HCT116 (cell line): ENCODE measurements around the gene RGCC. TPM values are rescaled to one million over a fixed set of nuclear protein-coding genes. Genes with fewer than 3 reads are reported as not detected.

Experiments
- ATAC-seq: fragments of 200-7000 bp; cut with Tn5 transposase; 2 replicates; pipeline ENCODE4 v1.9.1; 2020; ENCODE audit warnings: mild to moderate bottlenecking, moderate library complexity
- BruUV-seq: library from RNA; stranded (reverse); fragments of 400-500 nt; replicated peaks from 2 replicates; lab custom pipeline; 2021; lab: Mats Ljungman, UMichigan
- CTCF ChIA-PET: fragments of 300-600 bp; sonication (Branson Sonifier 250); formaldehyde crosslinking; loops from one replicate; lab custom pipeline; 2021; ENCODE audit warnings: antibody characterized with exemption; lab: Charles Lee
- POLR2A ChIA-PET: fragments of 300-600, 350-600 bp; sonication (Branson Sonifier 250); formaldehyde crosslinking; loops from one replicate; lab custom pipeline; 2021; ENCODE audit warnings: antibody characterized with exemption; lab: Charles Lee
- RAD21 ChIA-PET, 2 experiments: fragments of 300-600 bp; sonication (Branson Sonifier 250); formaldehyde crosslinking; loops; one replicate each; lab custom pipeline; 2023; ENCODE audit warnings: low total read pairs in 2 of 2; ENCODE audit not compliant: uncharacterized antibody in 2 of 2, unreplicated experiment in 2 of 2, low non-redundant PET in 1 of 2; lab: Charles Lee
- DNase-seq: peaks from one replicate; pipeline ENCODE4 v3.0.0-alpha.2; 2010; ENCODE audit warnings: low read depth, low spot score
- H2AFZ ChIP-seq: fragments of 200-600 bp; shearing (Covaris generic), sonication (generic); 2 replicates; pipeline ENCODE4 v1.6.1; 2017; ENCODE audit warnings: low read depth, mixed run types, mixed read lengths, antibody characterized with exemption, low read length; ENCODE audit not compliant: poor library complexity, severe bottlenecking
- H3K27ac ChIP-seq: 2 replicates; pipeline ENCODE4 v1.5.1; 2012; ENCODE audit warnings: low read depth, low read length
- H3K27me3 ChIP-seq: fragments of 200-600 bp; sonication (generic); 2 replicates; pipeline ENCODE4 v1.6.1; 2016; ENCODE audit warnings: mixed run types, low read length, mixed read lengths; ENCODE audit not compliant: insufficient read depth
- H3K36me3 ChIP-seq, 2 experiments: fragments of 200-500 bp in 1 of 2; fragments of 200-600 bp in 1 of 2; sonication (Bioruptor generic) in 1 of 2; sonication (generic) in 1 of 2; 2 replicates each; pipeline versions ENCODE4 v1.5.1 to v1.6.1; 2014 to 2016; ENCODE audit warnings: low read length in 2 of 2, inconsistent platforms in 1 of 2, mixed read lengths in 1 of 2, mixed run types in 1 of 2; ENCODE audit not compliant: insufficient read depth in 2 of 2, control insufficient read depth in 1 of 2
- H3K4me1 ChIP-seq, 2 experiments: fragments of 200-600 bp in 1 of 2; sonication (generic) in 1 of 2; 2 replicates each; pipeline versions ENCODE4 v1.5.1 to v1.6.1; 2012 to 2017; ENCODE audit warnings: low read length in 2 of 2, inconsistent platforms in 1 of 2, mild to moderate bottlenecking in 1 of 2, mixed read lengths in 1 of 2, mixed run types in 1 of 2, moderate library complexity in 1 of 2; ENCODE audit not compliant: insufficient read depth in 2 of 2, control insufficient read depth in 1 of 2
- H3K4me2 ChIP-seq: fragments of 200-600 bp; sonication (generic); 2 replicates; pipeline ENCODE4 v1.6.1; 2017; ENCODE audit warnings: mixed run types, low read length, mixed read lengths
- H3K4me3 ChIP-seq, 2 experiments: fragments of 200-600 bp in 1 of 2; sonication (generic) in 1 of 2; replicated peaks in 1 of 2; 2 replicates each; pipeline ENCODE4 v1.5.1; 2011 to 2016; ENCODE audit warnings: low read length in 2 of 2, control low read depth in 1 of 2, low read depth in 1 of 2, mild to moderate bottlenecking in 1 of 2, mixed read lengths in 1 of 2, mixed run types in 1 of 2
- H3K79me2 ChIP-seq: fragments of 200-600 bp; sonication (generic); 2 replicates; pipeline ENCODE4 v1.6.1; 2017; ENCODE audit warnings: mild to moderate bottlenecking, mixed run types, low read length, moderate library complexity, mixed read lengths; ENCODE audit not compliant: insufficient read depth
- H3K9ac ChIP-seq: fragments of 200-600 bp; sonication (generic); 2 replicates; pipeline ENCODE4 v1.6.1; 2016; ENCODE audit warnings: low read length, mixed read lengths
- H3K9me2 ChIP-seq: fragments of 200-600 bp; sonication (generic), shearing (Covaris generic); 2 replicates; pipeline ENCODE4 v1.6.1; 2017; ENCODE audit warnings: mixed run types, mild to moderate bottlenecking, moderate library complexity; ENCODE audit not compliant: insufficient read depth
- H3K9me3 ChIP-seq, 2 experiments: fragments of 200-500 bp in 1 of 2; fragments of 200-600 bp in 1 of 2; sonication (Bioruptor generic) in 1 of 2; sonication (generic) in 1 of 2; 2 replicates each; pipeline ENCODE4 v1.6.1; 2014 to 2017; ENCODE audit warnings: low read length in 2 of 2, mixed read lengths in 2 of 2, inconsistent platforms in 1 of 2, low read depth in 1 of 2, mild to moderate bottlenecking in 1 of 2, mixed run types in 1 of 2, moderate library complexity in 1 of 2; ENCODE audit not compliant: control insufficient read depth in 1 of 2, insufficient read depth in 1 of 2
- H4K20me1 ChIP-seq: fragments of 200-600 bp; sonication (generic), shearing (Covaris generic); 2 replicates; pipeline ENCODE4 v1.6.1; 2017; ENCODE audit warnings: mixed run types, mild to moderate bottlenecking, moderate library complexity; ENCODE audit not compliant: insufficient read depth
- CBX3 ChIP-seq: IDR thresholded peaks from 2 replicates; pipeline ENCODE4 v1.6.1; 2012; ENCODE audit warnings: low read depth
- CEBPB ChIP-seq: IDR thresholded peaks from 2 replicates; pipeline ENCODE4 v1.6.1; 2012; ENCODE audit warnings: low read depth
- EGR1 ChIP-seq: IDR thresholded peaks from 2 replicates; pipeline ENCODE4 v1.6.1; 2012; ENCODE audit warnings: low read depth
- EZH2phosphoT487 ChIP-seq: fragments of 200-600 bp; IDR thresholded peaks from 2 replicates; pipeline ENCODE4 v1.6.1; 2018; ENCODE audit warnings: antibody characterized with exemption, borderline replicate concordance
- FOSL1 ChIP-seq: IDR thresholded peaks from 2 replicates; pipeline ENCODE4 v1.6.1; 2012; ENCODE audit warnings: low read depth
- JUND ChIP-seq: IDR thresholded peaks from 2 replicates; pipeline ENCODE4 v1.6.1; 2012
- POLR2A ChIP-seq: IDR thresholded peaks from 2 replicates; pipeline ENCODE4 v1.7.0; 2011; ENCODE audit warnings: borderline replicate concordance; ENCODE audit not compliant: insufficient read depth, insufficient read length; ENCODE audit errors: extremely low read depth
- RAD21 ChIP-seq: IDR thresholded peaks from 2 replicates; pipeline ENCODE4 v1.6.1; 2012; ENCODE audit warnings: low read depth, mild to moderate bottlenecking
- SP1 ChIP-seq: IDR thresholded peaks from 2 replicates; pipeline ENCODE4 v1.6.1; 2012; ENCODE audit warnings: low read depth
- TCF7L2 ChIP-seq: IDR thresholded peaks from 2 replicates; pipeline ENCODE4 v1.7.0; 2011; ENCODE audit warnings: borderline replicate concordance, inconsistent platforms; ENCODE audit not compliant: insufficient read depth, insufficient read length; ENCODE audit errors: extremely low read depth
- YY1 ChIP-seq: IDR thresholded peaks from 2 replicates; pipeline ENCODE4 v1.6.1; 2011; ENCODE audit warnings: low read length, low read depth, moderate library complexity, mild to moderate bottlenecking; ENCODE audit not compliant: insufficient replicate concordance; ENCODE audit errors: extremely low read depth
- ZFX ChIP-seq: fragments of 450-650 bp; IDR thresholded peaks from 2 replicates; pipeline ENCODE4 v1.6.1; 2017
- intact Hi-C: fragments of 100-400 bp; cut with micrococcal nuclease; formaldehyde crosslinking; loops from 2 replicates; pipeline ENCODE4 v1.10.0; 2022
- total RNA-seq: library from RNA; stranded (reverse); gene quantifications from one replicate; pipeline ENCODE4 v1.2.1, GENCODE V29; 2021; ENCODE audit not compliant: unreplicated experiment
- TF ChIP-seq, protein P1 (sequence below): IDR thresholded peaks from 2 replicates; pipeline ENCODE4 v1.6.1; 2011; ENCODE audit warnings: mild to moderate bottlenecking, low read length, moderate library complexity; ENCODE audit not compliant: insufficient replicate concordance; ENCODE audit errors: extremely low read depth
- TF ChIP-seq, protein P2 (sequence below): IDR thresholded peaks from 2 replicates; pipeline ENCODE4 v1.6.1; 2012; ENCODE audit warnings: low read depth
- TF ChIP-seq, protein P3 (sequence below), 3 experiments: fragments of 200-600 bp in 1 of 3; sonication (generic) in 1 of 3; IDR thresholded peaks in 2 of 3; conservative IDR thresholded peaks in 1 of 3; 2 replicates each; pipeline ENCODE4 v1.5.1; 2012 to 2017; ENCODE audit warnings: low read depth in 2 of 3, low read length in 2 of 3, antibody characterized with exemption in 1 of 3, borderline replicate concordance in 1 of 3, control low read depth in 1 of 3, mild to moderate bottlenecking in 1 of 3, mixed read lengths in 1 of 3, mixed run types in 1 of 3, moderate library complexity in 1 of 3; ENCODE audit not compliant: insufficient read depth in 1 of 3
- TF ChIP-seq, protein P4 (sequence below): IDR thresholded peaks from 2 replicates; pipeline ENCODE4 v1.6.1; 2012

RGCC gene
- total RNA-seq, 1 experiment from 2014 or later: 3.2 TPM

DNA sequence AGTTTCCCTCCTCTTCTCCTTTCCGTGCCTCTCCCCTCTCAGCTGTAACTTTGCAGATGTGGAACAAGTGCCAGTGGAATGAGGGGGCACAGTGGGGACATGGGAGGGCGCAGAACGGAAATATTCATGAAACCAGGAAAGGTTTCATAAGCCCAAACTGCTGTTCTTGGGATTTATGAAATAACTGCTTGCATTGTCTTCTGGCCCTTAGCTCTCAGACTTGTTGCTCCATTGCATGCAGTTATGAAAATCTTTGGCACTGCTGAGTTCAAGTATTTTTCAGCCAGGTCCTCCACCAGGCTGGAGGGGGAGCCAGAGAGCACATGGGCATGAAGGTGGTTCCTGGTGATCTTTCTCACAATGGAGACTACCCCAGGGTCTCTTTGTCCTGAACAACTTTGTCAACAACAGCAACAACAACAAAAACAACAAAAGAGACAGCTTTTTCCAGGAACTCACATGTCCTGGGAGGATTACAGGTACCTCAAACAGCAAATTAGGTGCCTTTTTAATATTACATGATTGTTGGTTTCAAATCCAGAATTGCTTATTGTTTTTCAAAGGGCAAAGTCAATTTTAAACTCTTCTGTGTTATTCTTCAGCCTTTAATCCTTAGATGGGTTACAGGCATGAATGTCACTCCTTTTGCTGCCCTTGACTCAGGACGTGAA lies 1.5 kb downstream of the RGCC start (continued):
- TF ChIP-seq, protein P1, sequence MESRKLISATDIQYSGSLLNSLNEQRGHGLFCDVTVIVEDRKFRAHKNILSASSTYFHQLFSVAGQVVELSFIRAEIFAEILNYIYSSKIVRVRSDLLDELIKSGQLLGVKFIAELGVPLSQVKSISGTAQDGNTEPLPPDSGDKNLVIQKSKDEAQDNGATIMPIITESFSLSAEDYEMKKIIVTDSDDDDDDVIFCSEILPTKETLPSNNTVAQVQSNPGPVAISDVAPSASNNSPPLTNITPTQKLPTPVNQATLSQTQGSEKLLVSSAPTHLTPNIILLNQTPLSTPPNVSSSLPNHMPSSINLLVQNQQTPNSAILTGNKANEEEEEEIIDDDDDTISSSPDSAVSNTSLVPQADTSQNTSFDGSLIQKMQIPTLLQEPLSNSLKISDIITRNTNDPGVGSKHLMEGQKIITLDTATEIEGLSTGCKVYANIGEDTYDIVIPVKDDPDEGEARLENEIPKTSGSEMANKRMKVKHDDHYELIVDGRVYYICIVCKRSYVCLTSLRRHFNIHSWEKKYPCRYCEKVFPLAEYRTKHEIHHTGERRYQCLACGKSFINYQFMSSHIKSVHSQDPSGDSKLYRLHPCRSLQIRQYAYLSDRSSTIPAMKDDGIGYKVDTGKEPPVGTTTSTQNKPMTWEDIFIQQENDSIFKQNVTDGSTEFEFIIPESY: no peak
- TF ChIP-seq TCF7L2: no peak
- TF ChIP-seq JUND: no peak
- TF ChIP-seq EZH2phosphoT487: no peak

DNA sequence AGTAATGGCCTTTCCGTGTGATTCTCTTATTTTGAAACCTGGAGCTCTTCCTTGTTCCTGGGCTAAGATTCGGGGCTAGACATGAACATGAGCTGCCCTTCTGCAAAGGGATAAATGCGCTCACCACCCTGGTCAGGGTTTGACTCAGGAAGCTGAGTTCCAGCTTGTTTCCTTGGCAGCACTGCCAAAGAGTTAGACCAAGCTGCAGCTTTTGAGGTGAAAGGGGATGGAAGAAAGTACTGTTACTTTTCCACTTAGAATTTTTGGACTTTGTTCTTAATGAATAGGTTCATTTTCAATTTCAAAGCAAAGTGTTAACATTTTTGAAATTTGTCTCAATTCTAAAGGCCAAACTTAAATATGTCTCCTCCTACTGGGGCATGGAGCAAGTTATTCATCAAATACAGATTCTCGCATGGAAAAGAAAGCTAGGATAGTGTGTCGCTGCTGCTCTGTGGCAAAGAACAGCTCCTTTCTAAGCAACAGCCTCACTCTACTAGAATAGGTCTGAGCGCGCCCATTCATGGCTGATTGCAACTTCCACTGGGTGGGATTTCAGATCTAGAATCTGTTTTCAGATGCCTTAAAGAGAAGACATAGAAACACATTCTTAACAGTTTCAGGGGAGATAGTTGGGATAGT lies 2.2 kb downstream of the RGCC start:
- Histone ChIP-seq H3K9ac (no peak overlapping the region), H3K27me3 (no peaks in the 10 kb centered on the region), H3K27ac (no peak overlapping the region), H3K9me3 (no peaks in the 10 kb centered on the region), H3K79me2 (no peaks in the 10 kb centered on the region), H3K4me2 (no peak overlapping the region), H3K4me1 (peaks cover 11 to 25% of the 10 kb centered on the region in 2 experiments), H3K4me3 (no peak overlapping the region), H4K20me1 (no peaks in the 10 kb centered on the region), H2AFZ (no peak overlapping the region), H3K36me3 (no peaks in the 10 kb centered on the region), H3K9me2 (no peaks in the 10 kb centered on the region)
- DNase-seq: no peak
- ATAC-seq: no peak
- intact Hi-C loops: no loop called here
- CTCF ChIA-PET: interaction anchor here (0.9 to 1.6 kb wide), 4 partner anchors 11 to 193 kb away, joined by 3 to 6 read pairs (median 4); no protein-coding TSS in a partner anchor
- TF ChIP-seq EGR1 (no peak), JUND (no peak), CBX3 (no peak), RAD21 (no peak), CEBPB (no peak), POLR2A (no peak), ZFX (no peak), FOSL1 (no peak), YY1 (no peak), TCF7L2 (no peak), SP1 (no peak), EZH2phosphoT487 (no peak)
- TF ChIP-seq, protein P2, sequence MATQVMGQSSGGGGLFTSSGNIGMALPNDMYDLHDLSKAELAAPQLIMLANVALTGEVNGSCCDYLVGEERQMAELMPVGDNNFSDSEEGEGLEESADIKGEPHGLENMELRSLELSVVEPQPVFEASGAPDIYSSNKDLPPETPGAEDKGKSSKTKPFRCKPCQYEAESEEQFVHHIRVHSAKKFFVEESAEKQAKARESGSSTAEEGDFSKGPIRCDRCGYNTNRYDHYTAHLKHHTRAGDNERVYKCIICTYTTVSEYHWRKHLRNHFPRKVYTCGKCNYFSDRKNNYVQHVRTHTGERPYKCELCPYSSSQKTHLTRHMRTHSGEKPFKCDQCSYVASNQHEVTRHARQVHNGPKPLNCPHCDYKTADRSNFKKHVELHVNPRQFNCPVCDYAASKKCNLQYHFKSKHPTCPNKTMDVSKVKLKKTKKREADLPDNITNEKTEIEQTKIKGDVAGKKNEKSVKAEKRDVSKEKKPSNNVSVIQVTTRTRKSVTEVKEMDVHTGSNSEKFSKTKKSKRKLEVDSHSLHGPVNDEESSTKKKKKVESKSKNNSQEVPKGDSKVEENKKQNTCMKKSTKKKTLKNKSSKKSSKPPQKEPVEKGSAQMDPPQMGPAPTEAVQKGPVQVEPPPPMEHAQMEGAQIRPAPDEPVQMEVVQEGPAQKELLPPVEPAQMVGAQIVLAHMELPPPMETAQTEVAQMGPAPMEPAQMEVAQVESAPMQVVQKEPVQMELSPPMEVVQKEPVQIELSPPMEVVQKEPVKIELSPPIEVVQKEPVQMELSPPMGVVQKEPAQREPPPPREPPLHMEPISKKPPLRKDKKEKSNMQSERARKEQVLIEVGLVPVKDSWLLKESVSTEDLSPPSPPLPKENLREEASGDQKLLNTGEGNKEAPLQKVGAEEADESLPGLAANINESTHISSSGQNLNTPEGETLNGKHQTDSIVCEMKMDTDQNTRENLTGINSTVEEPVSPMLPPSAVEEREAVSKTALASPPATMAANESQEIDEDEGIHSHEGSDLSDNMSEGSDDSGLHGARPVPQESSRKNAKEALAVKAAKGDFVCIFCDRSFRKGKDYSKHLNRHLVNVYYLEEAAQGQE: no peak
- TF ChIP-seq, protein P3, sequence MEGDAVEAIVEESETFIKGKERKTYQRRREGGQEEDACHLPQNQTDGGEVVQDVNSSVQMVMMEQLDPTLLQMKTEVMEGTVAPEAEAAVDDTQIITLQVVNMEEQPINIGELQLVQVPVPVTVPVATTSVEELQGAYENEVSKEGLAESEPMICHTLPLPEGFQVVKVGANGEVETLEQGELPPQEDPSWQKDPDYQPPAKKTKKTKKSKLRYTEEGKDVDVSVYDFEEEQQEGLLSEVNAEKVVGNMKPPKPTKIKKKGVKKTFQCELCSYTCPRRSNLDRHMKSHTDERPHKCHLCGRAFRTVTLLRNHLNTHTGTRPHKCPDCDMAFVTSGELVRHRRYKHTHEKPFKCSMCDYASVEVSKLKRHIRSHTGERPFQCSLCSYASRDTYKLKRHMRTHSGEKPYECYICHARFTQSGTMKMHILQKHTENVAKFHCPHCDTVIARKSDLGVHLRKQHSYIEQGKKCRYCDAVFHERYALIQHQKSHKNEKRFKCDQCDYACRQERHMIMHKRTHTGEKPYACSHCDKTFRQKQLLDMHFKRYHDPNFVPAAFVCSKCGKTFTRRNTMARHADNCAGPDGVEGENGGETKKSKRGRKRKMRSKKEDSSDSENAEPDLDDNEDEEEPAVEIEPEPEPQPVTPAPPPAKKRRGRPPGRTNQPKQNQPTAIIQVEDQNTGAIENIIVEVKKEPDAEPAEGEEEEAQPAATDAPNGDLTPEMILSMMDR (IDR thresholded peaks at IDR 0.05 in 2 of 3, conservative IDR thresholded peaks at IDR 0.05 in 1 of 3; ENCODE audit: borderline replicate concordance in 1 of 3, insufficient read depth in 1 of 3, low read depth in 2 of 3, low read length in 2 of 3): no peak
- TF ChIP-seq, protein P4, sequence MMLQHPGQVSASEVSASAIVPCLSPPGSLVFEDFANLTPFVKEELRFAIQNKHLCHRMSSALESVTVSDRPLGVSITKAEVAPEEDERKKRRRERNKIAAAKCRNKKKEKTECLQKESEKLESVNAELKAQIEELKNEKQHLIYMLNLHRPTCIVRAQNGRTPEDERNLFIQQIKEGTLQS: no peak
- no TSS peak for BruUV-seq
- POLR2A ChIA-PET: no interaction called here
- RAD21 ChIA-PET: no interaction called here
